ENCODE results near the gene FYB1.

Gene FYB1

DNA sequence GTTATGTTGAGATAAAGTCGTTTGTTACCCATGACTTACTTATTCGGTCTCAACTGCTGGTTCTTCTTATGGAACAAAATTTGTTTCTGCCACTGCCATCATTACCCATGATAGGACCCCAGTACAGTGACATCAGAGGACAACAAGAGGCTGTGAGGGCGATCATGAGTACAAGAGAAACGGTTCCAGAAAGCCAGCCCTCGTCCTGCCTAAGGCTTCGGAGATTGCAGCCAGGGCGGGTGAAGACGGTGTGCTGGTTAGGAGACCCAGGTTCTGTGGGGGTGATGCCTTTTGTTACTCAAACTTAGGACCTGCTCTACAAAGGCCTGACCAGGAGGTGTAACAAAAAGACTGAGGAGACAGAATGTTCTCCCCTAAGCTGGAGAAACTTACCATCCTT lies 10.9 kb downstream of the FYB1 start:
- no peak for TF ChIP-seq JUND (IDR thresholded peaks at IDR 0.05; ENCODE audit: low read depth)
- in situ Hi-C loops (cut with HindIII; ENCODE audit: low pct_unique_long_range_greater_than_20kb, low sequenced_read_pairs): no loop called here
- no peak for DNase-seq (ENCODE audit: low read depth in 1 of 2, low spot score in 1 of 2)

GRCh38 chr5:39207345-39208045 lies 11.9 kb downstream of the FYB1 start:
- TF ChIP-seq JUND (IDR thresholded peaks at IDR 0.05; ENCODE audit: low read depth): no peak
- in situ Hi-C loops (cut with HindIII; ENCODE audit: low pct_unique_long_range_greater_than_20kb, low sequenced_read_pairs): no loop called here
- DNase-seq (ENCODE audit: low read depth in 1 of 2, low spot score in 1 of 2): no peak

DNA sequence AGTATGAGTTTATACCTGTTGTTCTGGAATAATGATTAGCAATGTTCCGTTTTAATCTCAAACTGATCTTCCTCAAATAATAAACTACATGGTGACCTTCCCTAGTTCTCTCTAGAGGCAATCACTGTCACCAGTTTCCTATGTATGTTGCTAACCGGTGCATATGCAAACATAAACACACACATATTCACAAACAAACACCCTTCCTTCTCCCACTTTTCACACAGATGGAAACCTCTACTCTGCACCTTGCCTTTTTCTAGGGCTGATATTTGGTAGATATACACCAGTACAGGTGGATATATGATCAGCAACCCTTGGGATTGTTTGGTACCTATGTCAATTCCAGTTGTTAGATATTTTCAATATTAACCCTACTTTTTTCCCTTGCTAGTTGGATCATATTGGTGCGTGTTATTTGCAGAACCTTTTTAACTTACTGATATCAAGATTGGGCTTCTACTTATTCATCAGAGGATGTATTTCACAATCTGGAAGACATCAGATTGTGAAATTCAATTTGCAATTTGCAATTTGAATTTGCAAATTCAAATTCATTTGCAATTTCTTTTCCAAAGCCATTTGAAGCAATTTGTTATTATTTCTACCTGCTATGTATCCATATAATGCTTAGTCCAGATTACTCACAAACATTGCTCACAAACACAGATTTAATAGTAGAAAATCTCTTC lies 12.6 kb downstream of the FYB1 start:
- no peak for DNase-seq (ENCODE audit: low read depth in 1 of 2, low spot score in 1 of 2)
- no peak for TF ChIP-seq JUND (IDR thresholded peaks at IDR 0.05; ENCODE audit: low read depth)
- in situ Hi-C loops (cut with HindIII; ENCODE audit: low pct_unique_long_range_greater_than_20kb, low sequenced_read_pairs): no loop called here

DNA sequence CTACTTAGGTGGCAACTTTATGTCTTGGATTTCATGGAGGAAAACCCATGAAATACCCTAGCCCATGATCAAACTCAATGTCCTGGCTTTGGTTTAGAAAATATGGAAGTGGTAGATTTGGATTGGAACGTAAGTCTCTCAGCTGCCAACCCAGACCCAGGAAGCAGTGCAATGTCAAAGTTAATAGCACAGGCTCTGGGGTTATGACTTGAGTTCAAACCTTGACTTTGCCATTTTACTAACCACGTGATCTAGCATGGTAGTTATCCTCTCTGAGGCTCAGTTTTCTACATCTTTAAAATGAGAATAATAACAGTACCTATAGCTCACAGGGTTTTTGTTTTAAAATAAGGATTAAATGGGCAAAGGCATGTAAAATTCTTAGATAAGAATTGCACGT lies 13.8 kb downstream of the FYB1 start:
- no peak for DNase-seq (ENCODE audit: low read depth in 1 of 2, low spot score in 1 of 2)
- TF ChIP-seq JUND (IDR thresholded peaks at IDR 0.05; ENCODE audit: low read depth): no peak
- in situ Hi-C loops (cut with HindIII; ENCODE audit: low pct_unique_long_range_greater_than_20kb, low sequenced_read_pairs): no loop called here

GRCh38 chr5:39203951-39204350 lies 15.4 kb downstream of the FYB1 start:
- no peak for DNase-seq (ENCODE audit: low read depth in 1 of 2, low spot score in 1 of 2)
- no peak for TF ChIP-seq JUND (IDR thresholded peaks at IDR 0.05; ENCODE audit: low read depth)
- in situ Hi-C loops (cut with HindIII; ENCODE audit: low pct_unique_long_range_greater_than_20kb, low sequenced_read_pairs): no loop called here

GRCh38 chr5:39203275-39203922 lies 16.0 kb downstream of the FYB1 start:
- TF ChIP-seq JUND (IDR thresholded peaks at IDR 0.05; ENCODE audit: low read depth): no peak
- in situ Hi-C loops (cut with HindIII; ENCODE audit: low pct_unique_long_range_greater_than_20kb, low sequenced_read_pairs): no loop called here
- DNase-seq (ENCODE audit: low read depth in 1 of 2, low spot score in 1 of 2): no peak

DNA sequence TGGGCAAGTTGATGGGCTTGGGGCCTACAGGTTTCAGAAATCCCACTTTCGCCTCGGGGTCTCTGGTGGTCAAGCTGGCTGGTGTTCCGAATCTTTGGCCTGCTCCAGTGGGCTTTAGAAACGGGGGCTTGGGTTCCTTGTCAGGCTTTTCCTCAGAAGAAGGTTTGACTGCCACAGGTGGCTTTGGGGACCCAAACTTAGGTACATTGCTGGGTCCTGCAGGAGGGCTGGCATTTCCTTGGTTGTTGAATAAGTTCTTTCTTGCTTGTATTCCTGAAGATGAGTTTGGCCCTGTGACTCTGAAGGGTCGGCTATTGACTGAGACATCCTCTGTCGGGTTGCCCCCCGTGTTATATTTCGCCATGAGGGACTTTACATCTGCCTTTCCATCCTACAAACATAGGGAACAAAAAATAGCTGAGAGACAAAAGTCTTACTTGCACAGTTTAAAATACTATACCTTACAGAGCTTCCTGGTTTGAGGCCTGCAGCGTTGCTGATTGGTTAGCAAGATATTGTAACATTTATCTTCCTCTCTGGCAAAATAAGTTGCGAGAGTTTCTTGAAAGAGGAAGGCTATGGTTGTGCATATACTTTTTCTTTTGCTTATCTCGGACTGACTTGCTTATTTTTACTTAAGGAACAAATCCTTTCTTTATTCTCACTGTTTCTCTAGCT lies 16.6 kb downstream of the FYB1 start:
- in situ Hi-C loops (cut with HindIII; ENCODE audit: low pct_unique_long_range_greater_than_20kb, low sequenced_read_pairs): no loop called here

GRCh38 chr5:39201781-39202596 lies 17.4 kb downstream of the FYB1 start:
- DNase-seq (ENCODE audit: low read depth in 1 of 2, low spot score in 1 of 2): no peak
- TF ChIP-seq JUND (IDR thresholded peaks at IDR 0.05; ENCODE audit: low read depth): no peak
- in situ Hi-C loops (cut with HindIII; ENCODE audit: low pct_unique_long_range_greater_than_20kb, low sequenced_read_pairs): no loop called here

More for the DNA sequence above, 16.6 kb downstream of the FYB1 start:
- no peak for DNase-seq (ENCODE audit: low read depth in 1 of 2, low spot score in 1 of 2)
- TF ChIP-seq JUND (IDR thresholded peaks at IDR 0.05; ENCODE audit: low read depth): no peak

GRCh38 chr5:39201160-39201780 lies 18.1 kb downstream of the FYB1 start:
- in situ Hi-C loops (cut with HindIII; ENCODE audit: low pct_unique_long_range_greater_than_20kb, low sequenced_read_pairs): no loop called here
- DNase-seq (ENCODE audit: low read depth in 1 of 2, low spot score in 1 of 2): no peak
- no peak for TF ChIP-seq JUND (IDR thresholded peaks at IDR 0.05; ENCODE audit: low read depth)

DNA sequence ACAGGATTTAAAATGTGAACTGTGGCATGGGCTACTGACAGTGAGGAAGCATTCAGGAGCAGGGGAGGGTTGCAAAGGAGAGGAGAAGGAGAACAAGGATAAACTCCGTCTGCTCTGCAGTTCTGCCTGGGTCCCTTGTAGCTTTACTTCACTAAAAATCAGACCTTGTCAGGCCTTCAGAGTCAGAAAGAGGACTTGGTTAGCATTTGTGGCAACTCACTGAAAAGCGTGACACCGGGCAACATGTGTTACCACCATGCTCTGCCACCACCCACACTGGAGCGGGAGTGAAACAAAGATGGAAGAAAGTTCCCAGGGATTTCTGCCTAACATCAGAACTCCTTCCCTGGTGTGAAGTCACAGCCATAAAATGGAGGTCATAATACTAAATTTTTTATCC lies 19.3 kb downstream of the FYB1 start:
- in situ Hi-C loops (cut with HindIII; ENCODE audit: low pct_unique_long_range_greater_than_20kb, low sequenced_read_pairs): no loop called here
- no peak for TF ChIP-seq JUND (IDR thresholded peaks at IDR 0.05; ENCODE audit: low read depth)
- DNase-seq (ENCODE audit: low read depth in 1 of 2, low spot score in 1 of 2): no peak

GRCh38 chr5:39199335-39199734 lies 20.0 kb downstream of the FYB1 start:
- in situ Hi-C loops (cut with HindIII; ENCODE audit: low pct_unique_long_range_greater_than_20kb, low sequenced_read_pairs): no loop called here
- DNase-seq (ENCODE audit: low read depth in 1 of 2, low spot score in 1 of 2): no peak
- no peak for TF ChIP-seq JUND (IDR thresholded peaks at IDR 0.05; ENCODE audit: low read depth)

GRCh38 chr5:39198127-39198526 lies 21.2 kb downstream of the FYB1 start:
- in situ Hi-C loops (cut with HindIII; ENCODE audit: low pct_unique_long_range_greater_than_20kb, low sequenced_read_pairs): no loop called here

More at GRCh38 chr5:39198127-39198526, 21.2 kb downstream of the FYB1 start:
- no peak for DNase-seq (ENCODE audit: low read depth in 1 of 2, low spot score in 1 of 2)
- no peak for TF ChIP-seq JUND (IDR thresholded peaks at IDR 0.05; ENCODE audit: low read depth)

Data from T47D (cell line).